ENCODE measurements around the gene ODR4.

DNA sequence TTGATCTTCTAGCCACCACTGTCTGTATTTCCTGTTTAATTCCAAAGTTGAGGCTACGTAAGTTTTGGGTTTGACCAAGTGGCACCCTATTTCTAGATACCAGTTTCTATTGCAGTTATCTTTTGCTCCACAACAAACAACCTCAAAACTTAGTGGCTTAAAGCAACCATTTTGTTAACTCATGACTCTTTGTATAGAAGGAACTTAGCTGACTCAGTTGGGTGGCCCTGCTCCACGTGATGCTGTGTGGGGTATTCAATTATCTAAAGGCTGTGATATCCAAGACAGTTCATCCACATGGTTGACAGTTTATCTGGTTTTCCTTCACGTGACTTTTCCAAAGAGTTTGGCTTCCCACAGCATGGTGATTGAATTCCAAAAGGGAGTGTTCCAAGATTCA, 50.5 kb downstream of the ODR4 start:
- no peak for TF ChIP-seq POLR2AphosphoS5 (IDR thresholded peaks at IDR 0.05; ENCODE audit: low read depth, low read length)
- TF ChIP-seq, protein P1, sequence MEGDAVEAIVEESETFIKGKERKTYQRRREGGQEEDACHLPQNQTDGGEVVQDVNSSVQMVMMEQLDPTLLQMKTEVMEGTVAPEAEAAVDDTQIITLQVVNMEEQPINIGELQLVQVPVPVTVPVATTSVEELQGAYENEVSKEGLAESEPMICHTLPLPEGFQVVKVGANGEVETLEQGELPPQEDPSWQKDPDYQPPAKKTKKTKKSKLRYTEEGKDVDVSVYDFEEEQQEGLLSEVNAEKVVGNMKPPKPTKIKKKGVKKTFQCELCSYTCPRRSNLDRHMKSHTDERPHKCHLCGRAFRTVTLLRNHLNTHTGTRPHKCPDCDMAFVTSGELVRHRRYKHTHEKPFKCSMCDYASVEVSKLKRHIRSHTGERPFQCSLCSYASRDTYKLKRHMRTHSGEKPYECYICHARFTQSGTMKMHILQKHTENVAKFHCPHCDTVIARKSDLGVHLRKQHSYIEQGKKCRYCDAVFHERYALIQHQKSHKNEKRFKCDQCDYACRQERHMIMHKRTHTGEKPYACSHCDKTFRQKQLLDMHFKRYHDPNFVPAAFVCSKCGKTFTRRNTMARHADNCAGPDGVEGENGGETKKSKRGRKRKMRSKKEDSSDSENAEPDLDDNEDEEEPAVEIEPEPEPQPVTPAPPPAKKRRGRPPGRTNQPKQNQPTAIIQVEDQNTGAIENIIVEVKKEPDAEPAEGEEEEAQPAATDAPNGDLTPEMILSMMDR (IDR thresholded peaks at IDR 0.05) = no peak
- no peak for TF ChIP-seq TCF7L2 (IDR thresholded peaks at IDR 0.05; ENCODE audit: low read depth, low read length)
- TF ChIP-seq, protein P2, sequence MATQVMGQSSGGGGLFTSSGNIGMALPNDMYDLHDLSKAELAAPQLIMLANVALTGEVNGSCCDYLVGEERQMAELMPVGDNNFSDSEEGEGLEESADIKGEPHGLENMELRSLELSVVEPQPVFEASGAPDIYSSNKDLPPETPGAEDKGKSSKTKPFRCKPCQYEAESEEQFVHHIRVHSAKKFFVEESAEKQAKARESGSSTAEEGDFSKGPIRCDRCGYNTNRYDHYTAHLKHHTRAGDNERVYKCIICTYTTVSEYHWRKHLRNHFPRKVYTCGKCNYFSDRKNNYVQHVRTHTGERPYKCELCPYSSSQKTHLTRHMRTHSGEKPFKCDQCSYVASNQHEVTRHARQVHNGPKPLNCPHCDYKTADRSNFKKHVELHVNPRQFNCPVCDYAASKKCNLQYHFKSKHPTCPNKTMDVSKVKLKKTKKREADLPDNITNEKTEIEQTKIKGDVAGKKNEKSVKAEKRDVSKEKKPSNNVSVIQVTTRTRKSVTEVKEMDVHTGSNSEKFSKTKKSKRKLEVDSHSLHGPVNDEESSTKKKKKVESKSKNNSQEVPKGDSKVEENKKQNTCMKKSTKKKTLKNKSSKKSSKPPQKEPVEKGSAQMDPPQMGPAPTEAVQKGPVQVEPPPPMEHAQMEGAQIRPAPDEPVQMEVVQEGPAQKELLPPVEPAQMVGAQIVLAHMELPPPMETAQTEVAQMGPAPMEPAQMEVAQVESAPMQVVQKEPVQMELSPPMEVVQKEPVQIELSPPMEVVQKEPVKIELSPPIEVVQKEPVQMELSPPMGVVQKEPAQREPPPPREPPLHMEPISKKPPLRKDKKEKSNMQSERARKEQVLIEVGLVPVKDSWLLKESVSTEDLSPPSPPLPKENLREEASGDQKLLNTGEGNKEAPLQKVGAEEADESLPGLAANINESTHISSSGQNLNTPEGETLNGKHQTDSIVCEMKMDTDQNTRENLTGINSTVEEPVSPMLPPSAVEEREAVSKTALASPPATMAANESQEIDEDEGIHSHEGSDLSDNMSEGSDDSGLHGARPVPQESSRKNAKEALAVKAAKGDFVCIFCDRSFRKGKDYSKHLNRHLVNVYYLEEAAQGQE (IDR thresholded peaks at IDR 0.05; ENCODE audit: insufficient read depth in 1 of 2, low read depth in 2 of 2, low read length in 1 of 2) = no peak
- TF ChIP-seq SIN3A (IDR thresholded peaks at IDR 0.05; ENCODE audit: borderline replicate concordance, insufficient read depth, low read depth, low read length) = no peak
